ENCODE results near the gene PPAN. TPM values are rescaled to one million over a fixed set of nuclear protein-coding genes. Genes with fewer than 3 reads are reported as not detected.

PPAN gene
- total RNA-seq, 2 donors from 2014 or later, result 14.6 to 39.0 TPM

DNA sequence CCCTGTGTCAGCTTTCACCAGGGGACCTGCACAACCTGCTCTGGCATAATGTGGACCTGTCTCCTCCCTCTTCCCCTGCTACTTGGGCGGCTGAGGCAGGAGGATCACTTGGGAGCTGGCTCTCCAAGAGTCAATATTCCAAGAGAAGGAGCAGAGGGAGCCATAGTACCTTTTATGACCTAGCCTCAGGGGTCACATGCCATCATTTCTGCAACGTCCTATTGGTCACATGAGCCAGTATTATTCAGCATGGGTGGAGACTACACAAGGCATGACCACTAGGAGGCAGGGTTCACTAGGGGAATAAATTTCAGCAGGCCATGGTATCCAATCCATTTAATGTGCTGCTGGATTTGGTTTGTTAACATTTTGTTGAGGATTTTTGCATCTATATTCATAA, 32.0 kb upstream of the PPAN start:
- H3K27me3 ChIP-seq (replicated peaks; ENCODE audit: insufficient read depth), result no peaks in the 10 kb centered on the region
- peaks cover 3% of the 10 kb centered on the region for H3K9me3 ChIP-seq
- ATAC-seq (ENCODE audit: insufficient number of reproducible peaks, low FRiP score, low read depth) (no peak), DNase-seq (ENCODE audit: low spot score) (no peak)
- H3K36me3 ChIP-seq, result no peaks in the 10 kb centered on the region
- H3K27ac ChIP-seq, result no peak overlapping the region
- H3K4me1 ChIP-seq (ENCODE audit: control insufficient read depth in 1 of 2, low read depth in 2 of 2), result no peaks in the 10 kb centered on the region
- TF ChIP-seq, protein P1, sequence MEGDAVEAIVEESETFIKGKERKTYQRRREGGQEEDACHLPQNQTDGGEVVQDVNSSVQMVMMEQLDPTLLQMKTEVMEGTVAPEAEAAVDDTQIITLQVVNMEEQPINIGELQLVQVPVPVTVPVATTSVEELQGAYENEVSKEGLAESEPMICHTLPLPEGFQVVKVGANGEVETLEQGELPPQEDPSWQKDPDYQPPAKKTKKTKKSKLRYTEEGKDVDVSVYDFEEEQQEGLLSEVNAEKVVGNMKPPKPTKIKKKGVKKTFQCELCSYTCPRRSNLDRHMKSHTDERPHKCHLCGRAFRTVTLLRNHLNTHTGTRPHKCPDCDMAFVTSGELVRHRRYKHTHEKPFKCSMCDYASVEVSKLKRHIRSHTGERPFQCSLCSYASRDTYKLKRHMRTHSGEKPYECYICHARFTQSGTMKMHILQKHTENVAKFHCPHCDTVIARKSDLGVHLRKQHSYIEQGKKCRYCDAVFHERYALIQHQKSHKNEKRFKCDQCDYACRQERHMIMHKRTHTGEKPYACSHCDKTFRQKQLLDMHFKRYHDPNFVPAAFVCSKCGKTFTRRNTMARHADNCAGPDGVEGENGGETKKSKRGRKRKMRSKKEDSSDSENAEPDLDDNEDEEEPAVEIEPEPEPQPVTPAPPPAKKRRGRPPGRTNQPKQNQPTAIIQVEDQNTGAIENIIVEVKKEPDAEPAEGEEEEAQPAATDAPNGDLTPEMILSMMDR (IDR thresholded peaks at IDR 0.05), result no peak
- no peak overlapping the region for H3K4me3 ChIP-seq

DNA sequence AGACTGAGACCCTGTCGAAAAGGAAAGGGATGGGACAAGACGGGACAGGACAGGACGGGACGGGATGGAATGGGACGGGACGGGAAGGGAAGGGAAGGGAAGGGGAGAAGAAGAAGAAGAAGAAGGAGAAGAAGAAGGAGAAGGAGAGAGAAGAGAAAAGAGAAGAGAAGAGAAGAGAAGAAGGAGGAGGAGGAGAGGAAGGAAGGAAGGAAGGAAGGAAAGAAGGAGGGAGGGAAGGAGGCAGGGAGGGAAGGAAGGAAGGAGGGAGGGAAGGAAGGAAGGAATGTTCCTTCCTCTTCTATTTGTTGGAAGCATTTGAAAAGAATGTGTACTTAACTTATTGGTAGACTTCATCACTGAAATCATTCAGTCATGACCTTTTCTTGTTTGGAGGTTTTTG, 29.6 kb upstream of the PPAN start:
- no peak overlapping the region for H3K27ac ChIP-seq
- H3K4me3 ChIP-seq, result no peak overlapping the region
- ATAC-seq (ENCODE audit: insufficient number of reproducible peaks, low FRiP score, low read depth) (no peak), DNase-seq (ENCODE audit: low spot score) (no peak)
- H3K36me3 ChIP-seq, result no peaks in the 10 kb centered on the region
- TF ChIP-seq, protein P1 (IDR thresholded peaks at IDR 0.05), result no peak
- no peaks in the 10 kb centered on the region for H3K4me1 ChIP-seq (ENCODE audit: control insufficient read depth in 1 of 2, low read depth in 2 of 2)
- H3K27me3 ChIP-seq (replicated peaks; ENCODE audit: insufficient read depth), result no peaks in the 10 kb centered on the region
- peaks cover 3% of the 10 kb centered on the region for H3K9me3 ChIP-seq

DNA sequence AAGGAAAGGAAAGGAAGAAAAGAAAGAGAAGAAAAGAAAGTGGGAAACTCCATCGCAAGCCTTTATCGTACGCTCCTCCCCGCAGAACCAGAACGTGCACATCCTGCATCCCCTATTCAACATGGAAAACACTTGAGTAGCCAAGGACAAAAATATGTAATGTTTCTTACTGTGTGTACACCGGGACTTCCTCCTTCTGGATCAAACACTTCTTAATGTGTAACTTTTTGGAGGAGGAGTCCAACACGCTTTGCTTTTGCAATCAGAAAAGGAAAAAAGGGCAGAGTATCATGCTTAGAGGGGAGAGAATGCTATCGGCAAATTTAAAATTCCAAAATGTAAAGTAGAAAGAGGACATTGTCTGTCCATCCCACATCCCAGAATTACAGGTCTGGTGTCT, 27.8 kb upstream of the PPAN start:
- TF ChIP-seq, protein P1 (IDR thresholded peaks at IDR 0.05), result no peak
- H3K4me3 ChIP-seq, result no peak overlapping the region
- peaks cover 3% of the 10 kb centered on the region for H3K9me3 ChIP-seq
- ATAC-seq (ENCODE audit: insufficient number of reproducible peaks, low FRiP score, low read depth) (no peak), DNase-seq (ENCODE audit: low spot score) (no peak)
- no peak overlapping the region for H3K27ac ChIP-seq
- no peaks in the 10 kb centered on the region for H3K27me3 ChIP-seq (replicated peaks; ENCODE audit: insufficient read depth)
- no peaks in the 10 kb centered on the region for H3K4me1 ChIP-seq (ENCODE audit: control insufficient read depth in 1 of 2, low read depth in 2 of 2)
- H3K36me3 ChIP-seq, result no peaks in the 10 kb centered on the region

DNA sequence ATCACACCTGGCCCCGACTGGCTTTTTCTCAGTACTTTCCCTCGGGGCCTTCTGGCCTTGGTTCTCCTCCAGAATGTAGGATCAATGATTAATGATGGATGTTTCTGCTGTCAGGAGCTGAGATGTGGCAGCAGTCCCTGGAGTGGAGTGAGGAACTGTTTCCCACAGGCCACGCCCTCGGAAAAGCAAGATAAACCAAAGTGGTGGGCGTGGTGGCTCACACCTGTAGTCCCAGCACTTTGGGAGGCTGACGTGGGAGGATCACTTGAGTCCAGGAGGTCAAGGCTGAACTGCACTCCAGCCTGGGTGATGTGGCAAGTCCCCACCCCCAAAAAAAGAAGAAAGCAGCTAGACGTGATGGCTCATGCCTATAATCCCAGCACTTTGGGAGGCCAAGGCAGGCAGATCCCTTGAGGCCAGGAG, 27.1 kb upstream of the PPAN start:
- DNase-seq (ENCODE audit: low spot score) (no peak), ATAC-seq (ENCODE audit: insufficient number of reproducible peaks, low FRiP score, low read depth) (no peak)
- peaks cover 1% of the 10 kb centered on the region for H3K9me3 ChIP-seq
- no peak overlapping the region for H3K4me3 ChIP-seq
- no peaks in the 10 kb centered on the region for H3K4me1 ChIP-seq (ENCODE audit: control insufficient read depth in 1 of 2, low read depth in 2 of 2)
- H3K27me3 ChIP-seq (replicated peaks; ENCODE audit: insufficient read depth), result no peaks in the 10 kb centered on the region
- TF ChIP-seq, protein P1 (IDR thresholded peaks at IDR 0.05), result no peak
- no peaks in the 10 kb centered on the region for H3K36me3 ChIP-seq
- H3K27ac ChIP-seq, result no peak overlapping the region

DNA sequence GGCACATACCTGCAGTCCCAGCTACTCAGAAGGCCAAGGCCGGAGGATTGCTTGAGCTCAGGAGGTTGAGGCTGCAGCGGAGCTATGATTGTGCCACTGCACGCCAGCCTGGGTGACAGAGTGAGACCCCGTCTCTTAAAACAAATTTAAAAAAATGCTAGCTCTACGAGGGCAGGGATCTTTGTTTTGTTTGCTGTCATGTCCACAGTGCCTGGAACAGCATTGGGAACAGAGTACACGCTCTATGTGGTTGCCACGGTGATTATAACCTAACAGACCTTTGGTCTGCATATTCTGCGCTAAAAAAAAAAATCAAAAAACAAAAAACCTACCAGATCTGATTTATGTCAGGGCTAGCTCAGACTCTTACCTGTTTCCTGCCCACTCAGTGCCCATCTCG, 22.3 kb upstream of the PPAN start:
- TF ChIP-seq, protein P1 (IDR thresholded peaks at IDR 0.05), result no peak
- DNase-seq (ENCODE audit: low spot score), result no peak
- no peak overlapping the region for H3K27ac ChIP-seq
- H3K27me3 ChIP-seq (replicated peaks; ENCODE audit: insufficient read depth), result no peaks in the 10 kb centered on the region
- H3K9me3 ChIP-seq, result no peaks in the 10 kb centered on the region
- no peak overlapping the region for H3K4me3 ChIP-seq
- H3K36me3 ChIP-seq, result no peaks in the 10 kb centered on the region
- no peak for ATAC-seq (ENCODE audit: insufficient number of reproducible peaks, low FRiP score, low read depth)
- peaks cover 0 to 6% of the 10 kb centered on the region in 2 donors for H3K4me1 ChIP-seq (ENCODE audit: control insufficient read depth in 1 of 2, low read depth in 2 of 2)

Measured in thoracic aorta (tissue), 2 donors.